Hepatocyte (in vitro differentiated cells): ENCODE results near the gene AGBL4.
A peak's percentile ranks its signal among the peaks of the same experiment; 100 is the strongest.

ENCODE experiments used
- CTCF ChIP-seq: fragments of 200-600 bp; sonication (generic); IDR thresholded peaks from 2 replicates; pipeline ENCODE4 v1.5.1; 2016; ENCODE audit warnings: antibody characterized with exemption, mild to moderate bottlenecking; ENCODE audit not compliant: poor library complexity
- EZH2 ChIP-seq: fragments of 200-600 bp; sonication (generic); IDR thresholded peaks from 2 replicates; pipeline ENCODE4 v1.6.1; 2016; ENCODE audit warnings: antibody characterized with exemption, mild to moderate bottlenecking, borderline replicate concordance
- EZH2phosphoT487 ChIP-seq: fragments of 200-600 bp; sonication (generic); IDR thresholded peaks from one replicate; pipeline ENCODE4 v1.6.1; 2018; ENCODE audit warnings: antibody characterized with exemption, mild to moderate bottlenecking, low read depth, moderate library complexity; ENCODE audit not compliant: unreplicated experiment, severe bottlenecking

- TF ChIP-seq CTCF (peak; percentile 2), EZH2 (no peak), EZH2phosphoT487 (no peak)
Observed at GRCh38 chr1:48903291-48903690, 1120.5 kb downstream of the AGBL4 start.
